ENCODE measurements around the gene NOP10.

Gene NOP10

GRCh38 chr15:34330279-34330678 is 12.7 kb downstream of the NOP10 start:
- DNase-seq: no peak

GRCh38 chr15:34329006-34329405 is 13.9 kb downstream of the NOP10 start:
- DNase-seq: no peak

GRCh38 chr15:34327906-34328305 is 15.0 kb downstream of the NOP10 start:
- peak in 3 of 6 experiments; percentile 5 to 40 (median 13) for DNase-seq

- no peak for DNase-seq
Observed at GRCh38 chr15:34325368-34325767, 17.6 kb downstream of the NOP10 start.

- no peak for DNase-seq
Observed at GRCh38 chr15:34324933-34325332, 18.0 kb downstream of the NOP10 start.

GRCh38 chr15:34323217-34323616 is 19.7 kb downstream of the NOP10 start:
- DNase-seq: no peak

GRCh38 chr15:34318277-34319079 is 24.5 kb downstream of the NOP10 start:
- DNase-seq: peak in 5 of 6 experiments; percentile 9 to 59 (median 31)

GRCh38 chr15:34314491-34315490 is 28.1 kb downstream of the NOP10 start:
- DNase-seq: no peak

- DNase-seq: no peak
Observed at GRCh38 chr15:34311563-34311962, 31.4 kb downstream of the NOP10 start.

GRCh38 chr15:34304613-34305012 is 38.3 kb downstream of the NOP10 start:
- no peak for DNase-seq

GRCh38 chr15:34301058-34301457 is 41.9 kb downstream of the NOP10 start:
- DNase-seq: no peak

GRCh38 chr15:34297059-34297458 is 45.9 kb downstream of the NOP10 start:
- no peak for DNase-seq

- no peak for DNase-seq
Observed at GRCh38 chr15:34292621-34293020, 50.3 kb downstream of the NOP10 start.
